Measurements from ENCODE around the gene KRT78.

KRT78 gene

DNA sequence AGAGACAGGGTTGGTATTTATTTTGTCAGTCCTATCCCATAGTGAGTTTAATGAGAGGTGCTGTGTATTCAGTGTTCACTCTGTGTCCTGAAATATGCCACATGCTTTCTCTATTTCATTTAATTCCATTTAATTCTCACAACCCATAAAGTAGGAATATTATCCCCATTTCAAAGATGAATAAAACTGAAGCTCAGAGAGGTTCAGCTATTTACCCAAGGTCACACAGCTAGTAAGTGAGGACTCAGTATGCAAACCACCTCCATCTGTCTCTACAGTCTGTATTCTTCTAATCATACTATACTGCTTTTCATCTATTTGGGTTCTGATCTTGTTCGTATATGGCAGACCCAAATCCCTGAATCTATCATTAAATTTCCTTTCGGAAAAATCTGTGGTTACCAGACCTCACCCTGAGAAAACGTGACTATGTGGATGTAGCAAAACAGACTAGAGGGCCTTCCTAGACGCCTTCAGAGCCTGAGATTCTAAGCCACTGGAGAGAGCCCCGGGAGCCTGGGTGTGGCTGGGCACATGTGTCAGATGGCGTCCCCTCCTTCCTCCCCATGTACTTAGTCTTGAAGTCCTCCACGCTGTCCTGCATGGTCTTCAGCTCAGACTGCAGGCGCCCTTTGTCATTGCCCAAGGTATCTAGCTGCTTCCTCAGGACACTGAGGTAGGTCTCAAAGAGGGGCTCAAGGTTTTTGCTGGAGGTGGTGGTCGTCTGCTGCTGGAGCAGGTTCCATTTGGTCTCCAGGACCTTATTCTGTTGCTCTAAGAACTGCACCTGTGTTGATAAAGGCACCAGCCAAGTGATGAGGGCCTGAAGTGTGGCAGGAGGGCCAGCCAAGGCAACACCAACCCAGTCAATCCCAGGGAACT, 37.4 kb downstream of the KRT78 start:
- no peak for DNase-seq

DNA sequence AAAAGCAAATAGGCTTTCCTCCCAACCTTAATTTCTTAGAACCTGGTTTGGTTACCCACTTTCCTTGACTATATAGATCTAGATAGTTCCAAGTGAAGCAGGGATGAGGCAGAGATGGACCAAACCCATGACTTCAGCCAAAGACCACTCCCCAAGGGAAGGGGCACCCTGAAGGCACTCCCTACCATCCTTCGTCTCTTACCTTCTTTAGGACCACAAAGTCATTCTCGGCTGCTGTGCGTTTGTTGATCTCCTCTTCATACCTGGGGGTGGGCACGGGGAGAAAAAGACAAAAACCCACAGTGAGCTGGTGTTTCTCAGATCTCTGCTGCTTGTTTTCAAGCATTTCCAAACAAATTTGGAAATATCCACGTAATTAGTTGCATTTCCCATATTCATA, 38.2 kb downstream of the KRT78 start:
- no peak for DNase-seq

DNA sequence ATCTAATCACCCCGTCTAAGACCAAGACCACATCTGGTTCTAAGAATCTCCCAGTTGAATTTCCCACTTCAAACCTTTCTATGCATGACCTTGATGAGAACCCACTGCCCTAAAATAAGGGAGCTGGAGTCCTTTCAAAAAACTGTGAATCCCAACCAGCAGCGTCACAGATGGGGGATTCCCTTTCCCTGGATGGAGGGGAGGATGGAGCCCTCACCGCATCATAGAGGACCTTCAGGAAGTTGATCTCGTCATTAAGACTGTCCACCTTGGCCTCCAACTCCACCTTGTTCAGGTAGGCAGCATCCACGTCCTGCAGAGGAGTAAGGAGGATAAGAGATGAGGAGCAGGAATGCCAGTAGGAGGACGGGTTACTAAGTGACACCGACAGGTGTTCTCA, 39.6 kb downstream of the KRT78 start:
- no peak for DNase-seq

DNA sequence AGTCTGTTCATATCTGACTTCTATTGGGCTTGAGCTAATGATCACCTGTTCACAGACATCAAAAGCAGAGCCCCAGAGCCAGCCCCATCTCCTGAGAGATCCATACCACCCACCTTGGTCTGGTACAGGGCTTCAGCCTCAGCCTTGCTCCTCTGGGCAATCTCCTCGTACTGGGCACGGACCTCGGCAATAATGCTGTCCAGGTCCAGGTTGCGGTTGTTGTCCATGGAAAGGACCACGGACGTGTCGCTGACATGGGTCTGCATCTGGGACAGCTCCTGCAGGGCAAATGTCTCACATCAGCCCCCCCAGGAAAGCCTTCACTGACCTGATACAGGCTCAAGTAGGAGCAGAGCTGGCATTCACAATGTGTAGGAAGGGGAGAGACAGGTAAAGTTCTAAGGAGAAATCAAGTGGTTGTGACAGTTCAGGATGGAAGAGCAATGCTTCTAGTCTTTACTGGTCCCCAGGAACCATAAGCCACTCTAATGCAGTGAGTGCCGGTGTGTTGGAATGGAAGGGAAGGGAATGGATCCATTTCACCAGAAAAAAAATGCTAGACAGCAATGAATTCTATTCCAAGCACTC, 40.1 kb downstream of the KRT78 start:
- no peak for DNase-seq

DNA sequence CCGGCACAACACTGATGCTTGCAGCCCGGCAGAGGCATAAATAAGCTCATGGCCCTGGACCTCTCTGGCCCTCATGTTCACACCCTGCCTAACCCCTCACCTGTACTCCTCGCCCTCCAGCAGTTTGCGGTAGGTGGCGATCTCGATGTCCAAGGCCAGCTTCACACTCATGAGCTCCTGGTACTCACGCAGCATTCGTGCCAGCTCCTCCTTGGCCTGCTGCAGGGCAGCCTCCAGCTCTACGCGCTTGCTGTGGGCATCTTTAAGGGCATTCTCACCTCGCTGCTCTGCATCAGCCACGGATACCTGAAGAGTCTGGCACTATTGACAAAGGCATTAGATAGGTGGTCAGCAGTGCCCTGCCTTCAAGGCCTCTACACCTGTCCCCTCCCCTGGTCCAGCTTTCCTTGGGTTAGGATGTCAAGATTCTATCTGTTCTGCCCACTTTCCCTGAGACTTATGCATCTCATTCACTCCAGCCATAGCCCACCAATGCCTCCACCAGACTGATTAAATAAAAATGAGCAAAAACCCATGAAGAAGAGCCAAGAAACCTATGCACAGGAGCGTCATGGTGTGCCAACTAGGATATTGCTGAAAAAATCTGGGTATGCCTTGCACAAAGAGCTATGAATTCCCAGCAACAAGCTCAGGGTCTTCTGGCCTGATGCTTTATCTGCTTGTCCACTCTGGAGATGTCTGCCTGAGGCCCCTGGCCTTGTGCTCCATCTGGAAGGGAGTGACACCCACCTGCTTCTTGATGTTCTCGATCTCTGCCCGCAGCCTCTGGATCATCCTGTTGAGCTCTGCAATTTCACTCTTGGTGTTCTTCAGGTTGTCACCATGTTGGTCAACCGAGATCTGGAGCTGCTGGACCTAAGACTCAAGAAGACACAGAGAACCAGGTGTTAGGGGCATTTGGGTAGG, 41.0 kb downstream of the KRT78 start:
- DNase-seq = no peak

DNA sequence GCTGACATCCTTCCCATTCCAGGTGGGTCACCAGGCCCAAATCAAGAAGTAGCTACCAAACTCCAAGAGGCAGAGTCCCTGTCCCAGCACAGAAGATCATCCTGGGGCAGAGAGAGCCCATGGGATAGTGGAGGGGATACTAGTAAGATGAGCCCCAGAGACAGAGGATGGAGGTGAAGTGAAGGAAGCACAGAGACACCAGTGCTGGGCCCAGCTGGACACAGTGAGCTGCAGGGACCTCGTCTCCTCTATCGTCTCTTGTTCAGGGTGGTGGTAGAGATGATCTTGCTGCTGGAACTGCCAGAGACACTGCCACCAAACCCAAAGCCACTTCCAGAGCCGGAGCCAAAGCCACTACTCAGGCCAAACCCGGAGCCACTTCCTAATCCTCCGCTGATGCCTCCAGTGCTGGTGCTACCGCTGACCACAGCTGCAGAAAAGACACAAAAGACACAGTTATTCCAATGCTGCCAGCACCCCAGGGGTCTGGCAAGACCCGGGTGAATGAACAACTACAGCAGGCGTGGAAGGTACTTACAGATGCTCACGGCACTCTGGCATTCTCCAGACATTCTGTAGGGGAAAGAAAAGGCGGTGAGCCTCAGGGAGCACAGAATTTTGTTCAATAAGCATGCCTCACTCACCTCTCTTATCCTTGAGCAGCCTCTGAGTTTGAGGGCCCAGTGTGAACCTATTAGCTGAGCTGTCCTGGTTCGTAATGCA, 41.8 kb downstream of the KRT78 start:
- no peak for DNase-seq

DNA sequence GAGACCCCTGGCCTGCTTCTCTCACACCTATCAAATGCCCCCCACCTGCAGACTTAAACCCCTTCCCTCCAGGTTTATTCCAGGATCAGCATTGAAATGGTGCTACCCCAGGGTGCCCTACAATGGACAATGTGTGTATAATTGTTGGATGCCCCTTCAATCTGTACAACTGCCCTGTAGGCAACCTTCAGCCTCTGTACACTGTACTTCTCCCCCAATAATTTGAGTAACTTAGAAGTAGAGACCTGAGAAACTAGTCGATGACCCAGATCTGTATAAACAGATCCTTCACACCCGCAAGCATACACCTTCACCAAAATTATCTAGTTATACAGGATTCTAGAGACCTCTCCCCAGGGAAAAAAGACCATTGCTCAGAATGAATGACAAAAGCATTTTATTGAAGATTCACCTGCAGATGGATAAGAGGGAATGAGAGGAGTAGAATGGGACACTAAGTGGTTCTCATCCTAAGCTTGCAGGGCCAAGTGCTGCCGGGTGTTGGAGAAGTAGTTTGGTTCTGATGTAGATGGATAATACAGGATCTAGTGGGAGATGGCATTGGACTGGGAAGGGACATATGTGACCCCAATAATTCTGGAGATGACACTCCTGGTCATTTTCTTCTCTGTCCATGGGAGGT, 42.5 kb downstream of the KRT78 start:
- no peak for DNase-seq

DNA sequence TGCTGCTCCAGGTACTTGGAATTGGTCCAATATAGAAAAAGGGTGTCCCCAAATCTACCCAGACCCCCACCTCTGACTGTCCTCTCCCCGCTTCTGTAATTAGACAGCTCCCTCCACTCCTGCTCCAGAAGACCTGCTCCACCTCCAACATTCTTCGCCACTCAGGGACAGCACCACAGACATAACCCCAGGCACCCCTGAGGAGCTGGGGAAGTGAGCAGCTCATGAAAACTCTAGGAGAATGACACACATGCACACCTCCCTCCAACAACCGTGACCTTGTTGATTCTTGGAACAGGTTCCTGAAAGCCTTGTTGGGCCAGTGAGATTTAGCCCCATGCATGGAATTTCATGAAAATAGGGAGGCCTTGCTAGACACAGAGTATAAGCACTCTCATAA, 43.1 kb downstream of the KRT78 start:
- DNase-seq = no peak

DNA sequence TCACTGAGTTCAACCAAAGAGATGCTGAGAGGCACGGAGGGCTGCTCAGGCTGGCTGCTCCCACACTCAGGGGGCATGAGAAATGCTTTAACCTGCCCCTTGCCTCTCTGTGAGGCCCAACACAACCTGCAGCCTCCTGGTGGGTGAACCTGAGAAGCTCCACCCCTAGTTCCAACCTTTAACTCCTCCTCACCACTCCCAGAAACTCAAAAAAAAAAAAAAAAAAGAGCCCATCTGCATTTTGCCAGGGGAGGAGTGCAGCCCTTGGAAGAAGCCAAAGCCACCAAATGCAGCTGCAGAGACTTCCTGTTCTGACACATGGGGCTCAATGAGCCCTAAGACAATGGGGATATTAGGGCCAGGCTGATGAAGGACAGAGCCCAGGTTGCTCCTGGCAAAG, 43.8 kb downstream of the KRT78 start:
- no peak for DNase-seq

DNA sequence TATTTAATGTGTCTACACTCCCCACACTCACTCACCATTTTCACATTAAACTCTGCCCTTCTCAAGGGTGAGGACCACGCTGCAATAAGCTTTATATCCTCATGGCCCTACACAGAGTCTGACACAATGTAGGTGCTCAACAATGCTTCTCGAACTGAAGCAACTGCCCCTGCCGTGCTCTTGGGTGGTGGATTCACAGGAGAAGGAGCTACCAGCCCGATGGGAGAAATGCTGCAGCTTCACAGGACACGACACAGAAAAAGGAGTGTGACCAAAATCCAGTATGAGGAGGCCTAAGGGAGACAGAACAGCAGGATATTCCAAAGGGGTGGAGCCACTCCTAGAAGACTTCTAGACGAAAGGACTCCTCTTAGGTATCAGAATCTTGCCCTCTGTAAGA, 46.4 kb downstream of the KRT78 start:
- DNase-seq = no peak

DNA sequence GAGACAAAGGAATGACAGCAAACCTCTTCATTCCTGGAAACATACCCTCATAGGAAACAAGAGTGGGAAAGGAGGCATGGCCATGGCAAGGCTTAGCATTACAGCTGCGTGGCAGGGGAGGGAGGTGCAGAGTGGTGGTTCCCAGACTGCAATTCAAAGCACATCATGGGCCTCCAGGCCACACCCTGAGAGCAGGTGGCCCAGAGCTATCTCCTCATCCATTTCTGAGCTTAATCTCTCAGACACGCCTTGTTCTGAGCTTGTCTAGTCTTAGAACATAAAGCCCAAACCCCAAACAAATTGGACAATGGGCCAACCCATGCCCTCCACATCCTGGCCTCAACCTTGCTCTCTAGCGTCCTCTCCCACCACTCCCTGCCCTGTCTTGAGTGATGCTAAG, 47.0 kb downstream of the KRT78 start:
- no peak for DNase-seq

DNA sequence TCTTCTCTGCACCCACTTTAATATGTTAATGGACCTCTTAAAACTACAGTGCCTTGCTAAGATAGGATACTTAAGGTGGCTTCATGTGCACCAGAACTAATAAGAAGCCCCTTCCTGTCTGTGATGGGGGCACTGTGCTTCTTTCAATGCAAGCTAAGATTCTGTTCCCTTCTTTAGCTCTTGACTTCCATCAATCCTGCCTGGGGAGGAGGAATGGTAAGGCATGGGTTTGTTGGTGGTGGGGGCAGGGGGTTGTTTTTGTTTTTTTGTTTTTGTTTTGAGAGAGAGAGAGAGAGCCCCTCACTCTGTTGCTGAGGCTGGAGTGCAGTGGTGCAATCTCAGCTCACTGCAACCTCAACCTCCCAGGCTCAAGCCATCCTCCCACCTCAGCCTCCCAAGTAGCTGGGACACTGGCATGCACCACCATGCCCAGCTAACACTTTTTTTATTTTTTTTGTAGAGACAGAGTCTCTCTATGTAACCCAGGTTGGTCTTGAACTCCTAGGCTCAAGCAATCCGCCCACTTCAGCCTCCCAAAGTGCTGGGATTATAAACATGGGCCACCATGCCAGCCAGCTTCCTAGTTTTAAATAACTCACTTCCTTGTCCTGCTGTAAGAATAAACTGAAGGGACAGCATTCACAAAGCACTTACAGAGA, 48.4 kb downstream of the KRT78 start:
- no peak for DNase-seq

DNA sequence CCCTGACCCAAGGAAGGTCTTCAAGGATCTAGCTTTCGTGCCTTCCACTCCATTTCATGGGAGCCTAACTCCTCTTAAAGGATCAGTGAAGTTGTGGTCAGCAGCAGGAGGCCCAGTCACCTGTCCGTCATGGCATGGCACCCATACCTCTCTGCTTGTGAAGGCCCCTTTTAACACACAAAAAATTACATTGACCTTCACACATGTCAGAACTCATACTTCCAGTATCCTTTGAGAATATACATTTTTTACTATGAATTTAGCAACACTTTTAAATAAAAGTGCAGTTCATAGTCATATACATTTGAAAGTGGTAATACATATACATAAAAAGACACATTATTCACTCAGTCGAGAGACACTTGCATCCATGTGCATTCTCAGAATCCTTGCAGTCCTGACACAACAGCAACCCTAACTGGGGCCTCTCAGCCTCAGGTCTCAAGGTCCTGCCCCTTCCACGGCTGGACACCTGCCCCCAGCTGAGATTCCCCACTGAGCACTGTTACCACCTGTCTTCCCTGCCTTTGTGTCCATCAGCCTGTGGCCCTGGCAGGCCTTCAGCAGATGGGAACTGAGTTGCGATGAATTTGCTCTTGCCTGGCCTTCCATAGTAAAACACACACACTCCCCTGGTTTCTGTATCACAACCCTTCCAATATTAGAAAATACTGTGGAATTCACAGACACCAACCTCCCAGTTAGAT, 49.1 kb downstream of the KRT78 start:
- no peak for DNase-seq

DNA sequence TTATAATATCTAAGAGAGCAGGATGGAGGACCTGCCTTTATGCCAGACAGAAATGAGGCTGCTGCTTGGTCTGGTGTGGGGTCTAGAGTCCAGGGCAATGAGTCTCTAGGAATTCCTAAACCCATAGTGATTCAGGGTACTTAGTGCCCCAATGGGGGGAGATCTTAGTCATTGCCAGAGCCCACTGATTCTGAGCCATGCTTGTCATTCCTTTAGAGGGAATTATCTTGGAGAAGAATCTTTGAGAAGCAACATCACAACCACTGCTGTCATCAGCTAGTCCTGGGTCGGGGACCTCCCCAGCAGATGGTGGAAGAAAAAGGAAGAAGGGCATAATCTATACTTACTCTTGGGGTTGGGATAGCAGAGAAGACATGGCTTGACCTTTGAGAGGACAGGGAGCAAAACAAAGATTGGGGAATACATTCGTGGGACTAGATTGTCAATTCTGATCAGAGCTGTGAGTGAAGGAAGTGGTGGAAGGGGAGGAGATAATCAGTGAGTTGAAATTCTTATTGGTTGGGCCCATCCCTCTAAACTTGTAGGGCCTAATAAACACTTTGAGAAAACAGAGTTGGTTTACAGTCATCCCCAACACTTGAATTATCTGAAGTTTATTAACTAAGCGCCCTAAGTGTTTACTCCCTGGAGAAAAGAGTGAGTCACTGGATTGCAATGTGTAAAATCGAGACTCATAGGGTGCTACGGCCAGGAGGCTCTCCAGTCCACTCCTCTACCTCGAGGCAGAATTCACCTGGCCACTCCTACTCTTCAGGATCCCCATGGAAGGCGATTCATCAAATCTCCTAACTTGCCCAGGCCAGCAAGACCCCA, 49.9 kb downstream of the KRT78 start:
- no peak for DNase-seq

DNA sequence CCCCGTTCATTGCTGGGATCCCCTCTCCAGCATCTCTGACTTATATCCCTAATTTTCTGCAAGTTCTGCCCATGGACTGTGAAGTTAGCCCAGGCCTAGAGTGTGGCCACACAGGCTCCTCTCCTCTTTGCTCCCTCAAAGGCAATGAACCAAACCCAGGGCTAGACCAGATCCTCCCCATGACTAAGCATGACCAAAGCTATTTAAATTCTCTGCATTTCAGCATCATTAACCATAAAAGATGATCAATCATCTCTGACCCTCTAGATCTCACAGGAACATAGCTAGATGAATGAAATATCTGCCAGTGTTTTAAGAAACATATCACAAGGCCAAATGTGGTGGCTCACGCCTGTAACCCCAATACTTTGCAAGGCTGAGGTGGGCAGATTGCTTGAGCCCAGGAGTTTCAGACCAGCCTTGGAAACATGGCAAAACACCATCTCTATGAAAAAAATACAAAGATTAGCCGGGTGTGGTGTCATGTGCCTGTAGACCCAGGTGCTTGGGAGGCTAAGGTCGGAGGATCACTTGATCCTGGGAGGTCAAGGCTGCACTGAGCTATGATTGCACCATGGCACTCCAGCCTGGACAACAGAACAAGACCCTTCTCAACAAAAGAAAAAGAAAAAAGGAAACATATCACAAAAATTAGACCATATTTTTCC, 50.7 kb downstream of the KRT78 start:
- no peak for DNase-seq

DNA sequence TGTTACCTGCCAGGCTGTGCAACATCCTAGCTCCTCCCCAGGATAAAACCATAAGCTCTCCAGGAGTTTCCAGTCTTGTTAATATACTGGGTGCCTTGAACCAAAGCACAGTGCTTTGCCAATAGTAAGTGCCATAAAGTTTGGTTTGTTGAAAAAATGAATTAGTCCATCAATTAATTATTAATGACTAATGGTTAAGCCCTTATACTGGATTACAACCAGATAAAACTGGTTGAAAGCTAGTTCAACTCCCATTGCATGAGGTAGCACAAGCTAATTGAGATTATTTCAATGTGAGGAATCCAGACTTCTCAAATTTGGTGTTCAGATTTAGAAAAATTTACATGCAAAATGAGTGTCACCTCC, 51.3 kb downstream of the KRT78 start:
- no peak for DNase-seq

DNA sequence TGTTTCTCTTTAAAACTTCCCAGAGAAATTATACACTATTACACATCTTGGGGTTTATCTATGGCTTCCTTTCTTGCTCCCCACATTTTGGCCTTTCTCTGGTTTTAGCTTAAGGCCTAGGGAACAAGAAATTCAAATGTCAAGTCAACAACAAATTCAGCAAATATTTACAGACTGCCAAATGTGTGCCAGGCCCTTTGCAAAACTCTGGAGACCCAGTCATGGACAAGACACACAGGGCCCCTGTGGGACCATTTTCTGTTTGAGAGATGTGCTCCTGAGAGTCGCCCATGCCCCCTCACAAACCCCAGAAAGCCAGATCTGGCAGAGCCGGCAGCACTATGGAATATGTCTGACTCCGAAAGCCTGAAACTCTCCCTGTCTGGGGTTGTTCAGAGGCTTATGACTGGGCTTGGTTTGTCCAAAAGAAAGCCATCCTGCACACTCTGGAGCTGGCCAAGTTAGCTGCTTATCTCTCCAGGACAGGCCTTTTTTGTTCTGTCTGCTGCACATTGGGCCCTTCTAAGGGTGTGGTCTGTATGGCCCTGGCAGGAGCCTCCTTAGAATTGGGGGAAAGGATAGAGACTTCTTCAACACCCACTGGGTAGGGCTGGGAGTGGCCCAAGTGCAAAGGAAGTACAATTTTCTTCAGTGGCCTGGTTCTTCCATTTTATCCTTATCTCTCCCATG, 51.8 kb downstream of the KRT78 start:
- no peak for DNase-seq

DNA sequence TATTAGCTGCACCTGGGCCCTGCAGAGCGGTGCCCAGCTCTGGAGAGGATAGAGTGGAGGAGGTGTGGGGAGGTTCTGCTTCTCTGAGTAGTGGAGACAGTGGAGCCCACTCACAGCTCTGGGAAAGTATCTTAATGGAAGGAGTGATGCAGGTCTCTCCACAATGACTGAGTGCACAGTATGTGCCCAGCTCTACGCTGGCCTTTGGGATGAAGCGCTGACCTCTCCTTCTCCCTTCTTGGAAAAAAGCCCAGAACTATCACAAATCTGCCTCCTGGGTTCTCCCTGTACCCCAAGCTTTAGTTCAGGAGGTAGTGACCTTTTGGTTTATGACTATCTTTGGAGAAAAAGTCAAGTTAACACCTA, 52.4 kb downstream of the KRT78 start:
- DNase-seq = no peak
